ENCODE results near the gene CCDC88C.

CCDC88C gene

DNA sequence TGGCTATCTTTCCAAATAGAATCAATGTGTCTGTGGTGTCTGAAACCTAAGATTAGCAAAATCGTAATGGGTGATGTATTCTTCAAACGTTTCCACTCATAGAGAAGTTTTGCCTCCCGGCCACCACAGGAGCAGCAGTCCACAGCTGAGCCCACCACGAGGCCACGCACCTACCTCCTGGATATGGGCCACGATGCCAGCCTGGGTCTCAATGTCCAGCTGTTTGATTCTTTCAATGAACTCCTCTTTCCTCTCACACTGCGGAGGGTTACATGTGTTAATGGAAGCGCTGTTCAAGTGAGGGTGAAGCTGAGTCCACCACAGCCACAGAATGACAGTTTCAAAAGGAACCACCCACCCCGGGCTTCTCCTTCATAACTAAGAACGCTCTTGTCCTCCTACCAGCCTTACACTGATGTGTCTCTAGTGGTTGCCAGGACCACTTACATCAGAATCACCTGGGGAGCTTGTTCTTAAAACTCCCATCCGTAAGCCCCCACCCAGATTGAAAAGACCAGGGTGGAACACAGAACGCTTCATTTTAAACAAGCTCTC is 75.3 kb downstream of the CCDC88C start:
- no peak overlapping the region for H3K4me3 ChIP-seq (ENCODE audit: low read depth, low read length, poor library complexity, severe bottlenecking)
- H3K9me3 ChIP-seq (ENCODE audit: low read length): no peaks in the 10 kb centered on the region
- H3K36me3 ChIP-seq (ENCODE audit: insufficient read depth, low read length): peaks cover 79% of the 10 kb centered on the region
- no peak for TF ChIP-seq CTCF (IDR thresholded peaks at IDR 0.05; ENCODE audit: low read length)
- TF ChIP-seq EZH2 (IDR thresholded peaks at IDR 0.05; ENCODE audit: borderline replicate concordance, low read length): no peak
- H4K20me1 ChIP-seq (ENCODE audit: insufficient read depth, low read length): no peaks in the 10 kb centered on the region
- H3K27me3 ChIP-seq (ENCODE audit: insufficient read depth, low read length): no peaks in the 10 kb centered on the region
- H3K4me1 ChIP-seq (ENCODE audit: insufficient read depth, low read length, severe bottlenecking): peaks cover 32% of the 10 kb centered on the region
- no peak overlapping the region for H3K27ac ChIP-seq (ENCODE audit: low read depth, low read length, poor library complexity, severe bottlenecking)
- H3K9me2 ChIP-seq (ENCODE audit: low read depth, low read length): no peaks in the 10 kb centered on the region
- H3K9ac ChIP-seq (ENCODE audit: low read length): no peak overlapping the region
- H3K4me2 ChIP-seq (ENCODE audit: low read length): no peak overlapping the region
- H3K79me2 ChIP-seq (ENCODE audit: insufficient read depth, low read length): peaks cover 24% of the 10 kb centered on the region
- no peaks in the 10 kb centered on the region for H3F3A ChIP-seq (ENCODE audit: insufficient read depth, low read length)
- no peak overlapping the region for H2AFZ ChIP-seq (ENCODE audit: low read length)

DNA sequence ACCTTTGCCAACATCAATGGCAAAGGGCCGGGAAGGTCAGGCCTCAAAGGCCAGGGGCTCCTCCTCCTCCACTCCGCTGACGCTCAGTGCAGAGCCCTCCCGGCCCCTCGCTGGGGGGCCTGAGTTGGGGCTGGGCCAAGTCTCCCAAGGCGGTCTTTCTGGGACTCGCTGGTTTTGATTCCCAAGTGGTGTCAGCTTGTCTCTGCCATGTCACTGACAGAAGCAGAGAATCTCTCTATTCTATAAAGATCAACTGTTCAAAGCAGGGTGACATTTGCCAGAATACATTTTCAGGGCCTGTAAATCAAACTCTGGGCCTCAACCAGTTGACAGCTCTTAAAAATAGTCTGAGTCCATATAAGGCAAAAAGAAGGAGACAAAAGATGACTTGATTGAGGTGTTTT is 75.9 kb downstream of the CCDC88C start:
- Histone ChIP-seq H3K4me2 (ENCODE audit: low read length) (no peak overlapping the region), H2AFZ (ENCODE audit: low read length) (no peak overlapping the region), H3K36me3 (ENCODE audit: insufficient read depth, low read length) (peaks cover 84% of the 10 kb centered on the region), H3K4me3 (ENCODE audit: low read depth, low read length, poor library complexity, severe bottlenecking) (no peak overlapping the region), H3K9me2 (ENCODE audit: low read depth, low read length) (no peaks in the 10 kb centered on the region), H3K27ac (ENCODE audit: low read depth, low read length, poor library complexity, severe bottlenecking) (no peak overlapping the region), H3K79me2 (ENCODE audit: insufficient read depth, low read length) (peaks cover 18% of the 10 kb centered on the region), H3K9me3 (ENCODE audit: low read length) (no peaks in the 10 kb centered on the region), H4K20me1 (ENCODE audit: insufficient read depth, low read length) (no peaks in the 10 kb centered on the region), H3K27me3 (ENCODE audit: insufficient read depth, low read length) (no peaks in the 10 kb centered on the region), H3K9ac (ENCODE audit: low read length) (no peak overlapping the region), H3K4me1 (ENCODE audit: insufficient read depth, low read length, severe bottlenecking) (peaks cover 26% of the 10 kb centered on the region), H3F3A (ENCODE audit: insufficient read depth, low read length) (no peaks in the 10 kb centered on the region)
- TF ChIP-seq CTCF (IDR thresholded peaks at IDR 0.05; ENCODE audit: low read length) (no peak), EZH2 (IDR thresholded peaks at IDR 0.05; ENCODE audit: borderline replicate concordance, low read length) (no peak)

DNA sequence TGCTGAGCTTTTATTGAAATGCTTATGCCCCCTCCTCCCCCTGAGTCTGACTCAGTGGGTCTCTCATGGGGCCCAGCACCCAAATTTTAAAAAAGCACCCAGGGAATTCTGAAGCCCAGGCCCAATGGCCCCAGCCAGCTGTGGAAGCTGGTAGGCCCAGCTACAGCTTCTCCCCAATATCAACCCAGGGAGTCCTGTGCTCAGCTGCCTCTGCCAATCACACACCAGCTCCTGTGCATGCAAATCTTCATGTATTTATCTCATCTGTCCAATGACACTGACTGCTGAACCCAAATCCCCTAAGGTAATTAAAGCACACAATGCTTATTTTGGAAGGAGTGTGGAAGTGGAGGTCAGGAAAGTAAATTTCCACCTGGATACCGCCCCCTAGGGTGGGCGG is 76.3 kb downstream of the CCDC88C start:
- Histone ChIP-seq H3K27ac (ENCODE audit: low read depth, low read length, poor library complexity, severe bottlenecking) (no peak overlapping the region), H3K4me2 (ENCODE audit: low read length) (no peak overlapping the region), H3K4me1 (ENCODE audit: insufficient read depth, low read length, severe bottlenecking) (peaks cover 22% of the 10 kb centered on the region), H3K9ac (ENCODE audit: low read length) (no peak overlapping the region), H3F3A (ENCODE audit: insufficient read depth, low read length) (no peaks in the 10 kb centered on the region), H3K9me2 (ENCODE audit: low read depth, low read length) (no peaks in the 10 kb centered on the region), H3K36me3 (ENCODE audit: insufficient read depth, low read length) (peaks cover 88% of the 10 kb centered on the region), H2AFZ (ENCODE audit: low read length) (no peak overlapping the region), H3K79me2 (ENCODE audit: insufficient read depth, low read length) (peaks cover 16% of the 10 kb centered on the region), H3K4me3 (ENCODE audit: low read depth, low read length, poor library complexity, severe bottlenecking) (no peak overlapping the region), H4K20me1 (ENCODE audit: insufficient read depth, low read length) (no peaks in the 10 kb centered on the region), H3K27me3 (ENCODE audit: insufficient read depth, low read length) (no peaks in the 10 kb centered on the region), H3K9me3 (ENCODE audit: low read length) (no peaks in the 10 kb centered on the region)
- TF ChIP-seq EZH2 (IDR thresholded peaks at IDR 0.05; ENCODE audit: borderline replicate concordance, low read length): no peak
- no peak for TF ChIP-seq CTCF (IDR thresholded peaks at IDR 0.05; ENCODE audit: low read length)
